Measurements from ENCODE around the gene OR13C9. TPM values are rescaled to one million over a fixed set of nuclear protein-coding genes. Genes with fewer than 3 reads are reported as not detected.

OR13C9 gene
- total RNA-seq, 1 donor from 2014 or later, result 0.10 TPM

Other genes with a start within 250 kb of the OR13C9 start
- gene OR13F1, start 113.9 kb downstream of the OR13C9 start, total RNA-seq, result not detected in 2 replicates
- gene OR13C4, start 91.0 kb downstream of the OR13C9 start, total RNA-seq, result not detected in 2 replicates
- 0.30 TPM in 1 of 2 replicates, not detected in the other for gene OR13C3, start 81.3 kb downstream of the OR13C9 start, total RNA-seq
- not detected in 2 replicates for gene OR13C8, start 49.0 kb downstream of the OR13C9 start, total RNA-seq
- 0.15 TPM in 1 of 2 replicates, not detected in the other for gene OR13C5, start 18.8 kb downstream of the OR13C9 start, total RNA-seq
- gene OR13C2, start 12.6 kb downstream of the OR13C9 start, total RNA-seq, result 0.30 TPM in 1 of 2 replicates, not detected in the other
- not detected in 2 replicates for gene OR13D1, start 76.3 kb upstream of the OR13C9 start, total RNA-seq
- 48.7 and 69.3 TPM in 2 replicates for gene NIPSNAP3A, start 129.5 kb upstream of the OR13C9 start, total RNA-seq
- 0.35 and 1.3 TPM in 2 replicates for gene NIPSNAP3B, start 145.9 kb upstream of the OR13C9 start, total RNA-seq